ENCODE measurements around the gene SART1.

The SART1 gene

DNA sequence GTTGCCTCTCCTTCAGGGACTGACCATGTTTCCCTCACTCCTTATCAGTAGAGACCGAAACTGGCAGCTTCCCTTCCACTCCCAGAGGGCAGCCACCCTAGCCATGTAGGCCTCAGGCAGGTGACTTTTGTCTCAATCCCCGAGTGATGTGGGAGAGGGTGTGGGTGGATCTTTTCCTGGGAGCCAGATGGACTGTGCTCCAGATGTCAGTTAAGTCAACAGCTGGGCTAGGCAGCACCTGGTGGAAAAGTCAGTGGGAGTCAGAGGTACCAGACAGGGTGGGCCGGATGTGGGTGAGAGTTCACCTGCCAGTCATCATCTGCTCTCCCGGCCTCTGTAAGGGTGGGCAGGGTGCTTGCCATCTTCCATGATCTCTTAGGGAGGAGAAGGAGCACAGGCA is 42.7 kb downstream of the SART1 start:
- Histone ChIP-seq H4K91ac (ENCODE audit: low read length) (no peak overlapping the region), H3K23ac (ENCODE audit: low read length in 2 of 2) (no peak overlapping the region), H3K4ac (ENCODE audit: low read depth in 1 of 2, low read length in 2 of 2) (no peak overlapping the region), H4K8ac (ENCODE audit: low read length) (no peak overlapping the region), H3K36me3 (ENCODE audit: control insufficient read depth in 1 of 2, insufficient read depth in 2 of 2, low read depth in 1 of 2, low read length in 2 of 2) (peaks cover 34 to 38% of the 10 kb centered on the region in 2 experiments), H2AK5ac (ENCODE audit: low read length, severe bottlenecking) (no peak overlapping the region), H2BK15ac (ENCODE audit: low read depth, poor library complexity, severe bottlenecking) (no peak overlapping the region), H3K4me1 (ENCODE audit: control insufficient read depth, insufficient read depth, low read depth, low read length) (peaks cover 13% of the 10 kb centered on the region), H3K9ac (ENCODE audit: low read length) (no peak overlapping the region), H2AFZ (ENCODE audit: low read depth, low read length) (no peak overlapping the region), H3K27me3 (ENCODE audit: control insufficient read depth in 1 of 2, insufficient read depth in 1 of 2, low read length in 2 of 2) (no peaks in the 10 kb centered on the region), H3K79me1 (replicated peaks; ENCODE audit: low read length, poor library complexity, severe bottlenecking) (peaks cover 16% of the 10 kb centered on the region), H3K9me3 (ENCODE audit: control insufficient read depth, low read length) (no peaks in the 10 kb centered on the region), H3K18ac (ENCODE audit: low read depth in 1 of 2, low read length in 2 of 2) (no peak overlapping the region), H3K4me2 (ENCODE audit: low read length, poor library complexity, severe bottlenecking) (no peak overlapping the region), H3K27ac (ENCODE audit: low read length, poor library complexity, severe bottlenecking) (no peak overlapping the region), H2BK5ac (ENCODE audit: low read depth, low read length, poor library complexity, severe bottlenecking) (no peak overlapping the region), H2BK120ac (ENCODE audit: low read depth, low read length) (no peak overlapping the region), H3K4me3 (ENCODE audit: insufficient read depth in 1 of 2, low read depth in 1 of 2, low read length in 2 of 2) (no peak overlapping the region), H2BK12ac (ENCODE audit: low read length in 2 of 2) (no peak overlapping the region), H3K14ac (ENCODE audit: low read length in 2 of 2) (no peak overlapping the region)
- 97% methylated on average over 4 of the region's 4 CpGs for WGBS
- DNase-seq = no peak

DNA sequence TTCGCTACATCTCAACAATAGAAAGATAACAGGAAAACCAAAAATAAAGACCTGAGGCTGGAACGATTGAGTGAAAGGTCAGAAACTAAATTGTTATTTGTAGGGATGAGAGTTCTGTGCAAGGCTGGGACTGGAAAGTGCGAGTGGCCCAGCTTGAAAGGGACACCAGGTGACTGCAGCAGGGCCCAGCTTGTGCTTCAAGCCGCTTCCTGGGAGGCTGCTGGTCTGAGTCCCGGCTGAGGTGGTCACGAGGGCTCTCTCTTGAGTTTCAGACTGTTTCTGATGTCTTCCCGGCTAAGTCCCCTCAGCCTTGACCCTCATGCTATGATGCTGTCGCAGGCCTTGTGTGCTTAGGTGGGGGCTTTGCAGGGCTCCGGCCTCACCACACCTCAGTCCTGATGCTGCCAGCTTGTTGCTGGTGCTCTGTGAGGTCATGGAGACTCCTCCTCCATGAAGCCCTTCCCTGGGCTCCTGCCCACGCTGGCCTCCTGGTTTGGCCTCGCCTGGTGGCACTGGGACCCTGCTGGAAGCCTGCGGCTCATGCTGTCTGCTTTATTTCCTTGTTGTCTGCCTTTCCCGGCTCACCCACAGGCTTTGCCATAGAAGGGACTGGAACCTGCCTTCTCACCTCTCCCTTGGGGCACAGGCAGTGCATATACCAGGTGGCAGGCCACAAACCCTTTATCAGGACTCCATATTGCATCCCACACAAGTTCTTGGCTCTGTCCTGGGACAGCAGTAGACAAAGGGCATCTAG is 44.8 kb downstream of the SART1 start:
- Histone ChIP-seq H3K9me3 (ENCODE audit: control insufficient read depth, low read length) (no peaks in the 10 kb centered on the region), H4K91ac (ENCODE audit: low read length) (no peak overlapping the region), H3K4me2 (ENCODE audit: low read length, poor library complexity, severe bottlenecking) (no peak overlapping the region), H3K79me1 (replicated peaks; ENCODE audit: low read length, poor library complexity, severe bottlenecking) (peaks cover 8% of the 10 kb centered on the region), H2AK5ac (ENCODE audit: low read length, severe bottlenecking) (no peak overlapping the region), H4K8ac (ENCODE audit: low read length) (no peak overlapping the region), H3K27ac (ENCODE audit: low read length, poor library complexity, severe bottlenecking) (no peak overlapping the region), H2BK120ac (ENCODE audit: low read depth, low read length) (no peak overlapping the region), H2BK5ac (ENCODE audit: low read depth, low read length, poor library complexity, severe bottlenecking) (no peak overlapping the region), H3K4me1 (ENCODE audit: control insufficient read depth, insufficient read depth, low read depth, low read length) (peaks cover 10% of the 10 kb centered on the region), H3K14ac (ENCODE audit: low read length in 2 of 2) (no peak overlapping the region), H3K9ac (ENCODE audit: low read length) (no peak overlapping the region), H3K4me3 (ENCODE audit: insufficient read depth in 1 of 2, low read depth in 1 of 2, low read length in 2 of 2) (no peak overlapping the region), H2BK12ac (ENCODE audit: low read length in 2 of 2) (no peak overlapping the region), H2AFZ (ENCODE audit: low read depth, low read length) (no peak overlapping the region), H3K36me3 (ENCODE audit: control insufficient read depth in 1 of 2, insufficient read depth in 2 of 2, low read depth in 1 of 2, low read length in 2 of 2) (peaks cover 22 to 26% of the 10 kb centered on the region in 2 experiments), H3K23ac (ENCODE audit: low read length in 2 of 2) (no peak overlapping the region), H3K4ac (ENCODE audit: low read depth in 1 of 2, low read length in 2 of 2) (no peak overlapping the region), H3K18ac (ENCODE audit: low read depth in 1 of 2, low read length in 2 of 2) (no peak overlapping the region), H2BK15ac (ENCODE audit: low read depth, poor library complexity, severe bottlenecking) (no peak overlapping the region), H3K27me3 (ENCODE audit: control insufficient read depth in 1 of 2, insufficient read depth in 1 of 2, low read length in 2 of 2) (peaks cover under 1 to 1% of the 10 kb centered on the region in 2 experiments)
- DNase-seq = no peak
- WGBS = 91% methylated on average over 12 of the region's 13 CpGs

DNA sequence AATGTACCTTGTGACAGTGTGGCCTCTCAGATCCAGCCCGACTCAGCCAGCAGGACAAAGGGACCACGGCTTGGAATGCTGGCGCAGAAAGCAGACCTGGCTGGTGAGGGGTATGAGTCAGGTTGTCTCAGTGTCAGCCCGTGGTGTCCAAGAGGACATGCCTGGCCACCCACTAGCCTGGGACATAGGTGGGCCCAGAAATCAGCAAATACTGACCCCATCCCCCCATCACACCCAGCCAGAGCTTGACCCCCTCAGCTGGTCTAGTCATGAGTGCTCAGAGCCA is 45.3 kb downstream of the SART1 start:
- Histone ChIP-seq H2BK15ac (ENCODE audit: low read depth, poor library complexity, severe bottlenecking) (no peak overlapping the region), H3K4me2 (ENCODE audit: low read length, poor library complexity, severe bottlenecking) (no peak overlapping the region), H2BK5ac (ENCODE audit: low read depth, low read length, poor library complexity, severe bottlenecking) (no peak overlapping the region), H3K36me3 (ENCODE audit: control insufficient read depth in 1 of 2, insufficient read depth in 2 of 2, low read depth in 1 of 2, low read length in 2 of 2) (peaks cover 22 to 26% of the 10 kb centered on the region in 2 experiments), H3K79me1 (replicated peaks; ENCODE audit: low read length, poor library complexity, severe bottlenecking) (peaks cover 8% of the 10 kb centered on the region), H3K9me3 (ENCODE audit: control insufficient read depth, low read length) (no peaks in the 10 kb centered on the region), H3K9ac (ENCODE audit: low read length) (no peak overlapping the region), H4K8ac (ENCODE audit: low read length) (no peak overlapping the region), H3K18ac (ENCODE audit: low read depth in 1 of 2, low read length in 2 of 2) (no peak overlapping the region), H3K4ac (ENCODE audit: low read depth in 1 of 2, low read length in 2 of 2) (no peak overlapping the region), H2AFZ (ENCODE audit: low read depth, low read length) (no peak overlapping the region), H3K4me3 (ENCODE audit: insufficient read depth in 1 of 2, low read depth in 1 of 2, low read length in 2 of 2) (no peak overlapping the region), H2BK12ac (ENCODE audit: low read length in 2 of 2) (no peak overlapping the region), H3K4me1 (ENCODE audit: control insufficient read depth, insufficient read depth, low read depth, low read length) (peaks cover 14% of the 10 kb centered on the region), H2AK5ac (ENCODE audit: low read length, severe bottlenecking) (no peak overlapping the region), H3K27me3 (ENCODE audit: control insufficient read depth in 1 of 2, insufficient read depth in 1 of 2, low read length in 2 of 2) (peaks cover 4 to 7% of the 10 kb centered on the region in 2 experiments), H2BK120ac (ENCODE audit: low read depth, low read length) (no peak overlapping the region), H4K91ac (ENCODE audit: low read length) (no peak overlapping the region), H3K23ac (ENCODE audit: low read length in 2 of 2) (no peak overlapping the region), H3K14ac (ENCODE audit: low read length in 2 of 2) (no peak overlapping the region), H3K27ac (ENCODE audit: low read length, poor library complexity, severe bottlenecking) (no peak overlapping the region)
- 100% methylated on average over 4 of the region's 4 CpGs for WGBS
- no peak for DNase-seq

DNA sequence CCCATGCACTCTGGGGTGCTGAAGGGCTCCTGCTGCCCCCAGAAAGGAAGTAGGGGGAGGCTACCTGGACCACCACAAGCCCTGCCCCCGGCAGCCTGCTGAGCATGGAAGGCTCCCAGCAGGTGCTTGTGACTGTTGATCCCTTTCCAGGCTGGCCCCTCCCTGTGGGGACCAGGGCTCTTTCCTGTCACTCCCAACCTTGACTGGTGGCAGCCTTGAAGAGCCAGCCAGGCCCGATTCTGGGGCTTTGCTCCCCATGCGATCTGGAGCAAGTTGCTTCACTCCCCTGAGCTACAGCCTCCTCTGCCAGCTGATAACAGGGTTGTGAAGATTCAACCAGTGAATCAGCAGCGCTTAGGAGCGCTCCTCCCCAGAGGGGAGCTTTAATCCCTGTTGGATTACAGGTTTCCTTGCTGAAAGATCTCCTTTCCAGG is 45.7 kb downstream of the SART1 start:
- H3K27me3 ChIP-seq (ENCODE audit: control insufficient read depth in 1 of 2, insufficient read depth in 1 of 2, low read length in 2 of 2) = peaks cover 4 to 10% of the 10 kb centered on the region in 2 experiments
- H2BK12ac ChIP-seq (ENCODE audit: low read length in 2 of 2) = no peak overlapping the region
- peaks cover 22 to 26% of the 10 kb centered on the region in 2 experiments for H3K36me3 ChIP-seq (ENCODE audit: control insufficient read depth in 1 of 2, insufficient read depth in 2 of 2, low read depth in 1 of 2, low read length in 2 of 2)
- no peak overlapping the region for H2BK15ac ChIP-seq (ENCODE audit: low read depth, poor library complexity, severe bottlenecking)
- H3K4me3 ChIP-seq (ENCODE audit: insufficient read depth in 1 of 2, low read depth in 1 of 2, low read length in 2 of 2) = no peak overlapping the region
- no peak overlapping the region for H2BK5ac ChIP-seq (ENCODE audit: low read depth, low read length, poor library complexity, severe bottlenecking)
- no peaks in the 10 kb centered on the region for H3K9me3 ChIP-seq (ENCODE audit: control insufficient read depth, low read length)
- no peak overlapping the region for H2AFZ ChIP-seq (ENCODE audit: low read depth, low read length)
- H3K27ac ChIP-seq (ENCODE audit: low read length, poor library complexity, severe bottlenecking) = no peak overlapping the region
- no peak for DNase-seq
- no peak overlapping the region for H3K14ac ChIP-seq (ENCODE audit: low read length in 2 of 2)
- H3K79me1 ChIP-seq (replicated peaks; ENCODE audit: low read length, poor library complexity, severe bottlenecking) = peaks cover 8% of the 10 kb centered on the region
- H2BK120ac ChIP-seq (ENCODE audit: low read depth, low read length) = no peak overlapping the region
- 62% methylated on average over 5 of the region's 5 CpGs for WGBS
- H2AK5ac ChIP-seq (ENCODE audit: low read length, severe bottlenecking) = no peak overlapping the region
- H4K91ac ChIP-seq (ENCODE audit: low read length) = no peak overlapping the region
- no peak overlapping the region for H4K8ac ChIP-seq (ENCODE audit: low read length)
- no peak overlapping the region for H3K18ac ChIP-seq (ENCODE audit: low read depth in 1 of 2, low read length in 2 of 2)
- peaks cover 18% of the 10 kb centered on the region for H3K4me1 ChIP-seq (ENCODE audit: control insufficient read depth, insufficient read depth, low read depth, low read length)
- no peak overlapping the region for H3K9ac ChIP-seq (ENCODE audit: low read length)
- H3K23ac ChIP-seq (ENCODE audit: low read length in 2 of 2) = no peak overlapping the region
- H3K4ac ChIP-seq (ENCODE audit: low read depth in 1 of 2, low read length in 2 of 2) = no peak overlapping the region
- H3K4me2 ChIP-seq (ENCODE audit: low read length, poor library complexity, severe bottlenecking) = no peak overlapping the region
